HCT116 (cell line): ENCODE results near the gene TMEM217.

Experiments used
- ATF3 ChIP-seq: IDR thresholded peaks from 2 replicates; pipeline ENCODE4 v1.6.1; 2012
- EZH2phosphoT487 ChIP-seq: fragments of 200-600 bp; IDR thresholded peaks from 2 replicates; pipeline ENCODE4 v1.6.1; 2018; ENCODE audit warnings: antibody characterized with exemption, borderline replicate concordance
- FOSL1 ChIP-seq: IDR thresholded peaks from 2 replicates; pipeline ENCODE4 v1.6.1; 2012; ENCODE audit warnings: low read depth
- POLR2A ChIP-seq: IDR thresholded peaks from 2 replicates; pipeline ENCODE4 v1.7.0; 2011; ENCODE audit warnings: borderline replicate concordance; ENCODE audit not compliant: insufficient read depth, insufficient read length; ENCODE audit errors: extremely low read depth
- REST ChIP-seq: IDR thresholded peaks from 2 replicates; pipeline ENCODE4 v1.6.1; 2012; ENCODE audit warnings: low read depth
- TCF7L2 ChIP-seq: IDR thresholded peaks from 2 replicates; pipeline ENCODE4 v1.7.0; 2011; ENCODE audit warnings: borderline replicate concordance, inconsistent platforms; ENCODE audit not compliant: insufficient read depth, insufficient read length; ENCODE audit errors: extremely low read depth
- TF ChIP-seq, protein P1 (sequence below), 3 experiments: fragments of 200-600 bp in 1 of 3; sonication (generic) in 1 of 3; IDR thresholded peaks in 2 of 3; conservative IDR thresholded peaks in 1 of 3; 2 replicates each; pipeline ENCODE4 v1.5.1; 2012 to 2017; ENCODE audit warnings: low read depth in 2 of 3, low read length in 2 of 3, antibody characterized with exemption in 1 of 3, borderline replicate concordance in 1 of 3, control low read depth in 1 of 3, mild to moderate bottlenecking in 1 of 3, mixed read lengths in 1 of 3, mixed run types in 1 of 3, moderate library complexity in 1 of 3; ENCODE audit not compliant: insufficient read depth in 1 of 3
- TF ChIP-seq, protein P2 (sequence below): IDR thresholded peaks from 2 replicates; pipeline ENCODE4 v1.6.1; 2012

DNA sequence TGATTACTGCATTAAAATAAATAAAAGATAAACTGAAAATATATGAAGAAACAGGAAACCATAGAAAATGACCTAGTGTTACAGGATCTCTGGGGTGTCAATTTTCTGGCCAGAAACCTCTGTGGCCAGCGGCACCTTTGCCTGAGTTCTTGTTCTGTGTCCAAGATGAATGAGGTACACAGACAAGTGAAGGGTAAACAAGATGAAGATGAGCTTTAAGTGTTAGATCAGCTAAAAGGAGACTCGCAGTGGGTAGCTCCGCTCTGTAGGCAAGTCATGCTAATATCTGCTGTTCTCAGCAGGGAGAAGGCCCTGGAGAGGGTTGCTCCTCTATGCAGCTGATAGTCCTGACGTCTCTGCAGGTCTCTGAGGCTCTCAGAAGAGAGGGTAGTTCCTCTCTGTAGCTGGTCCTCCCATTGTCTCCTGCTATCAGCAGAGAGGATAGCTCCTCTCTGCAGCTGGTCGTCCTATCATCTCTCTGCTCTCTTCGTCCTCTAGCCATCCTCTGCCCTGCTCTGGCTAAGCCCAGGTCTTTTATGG is 36.3 kb downstream of the TMEM217 start:
- TF ChIP-seq, protein P1, sequence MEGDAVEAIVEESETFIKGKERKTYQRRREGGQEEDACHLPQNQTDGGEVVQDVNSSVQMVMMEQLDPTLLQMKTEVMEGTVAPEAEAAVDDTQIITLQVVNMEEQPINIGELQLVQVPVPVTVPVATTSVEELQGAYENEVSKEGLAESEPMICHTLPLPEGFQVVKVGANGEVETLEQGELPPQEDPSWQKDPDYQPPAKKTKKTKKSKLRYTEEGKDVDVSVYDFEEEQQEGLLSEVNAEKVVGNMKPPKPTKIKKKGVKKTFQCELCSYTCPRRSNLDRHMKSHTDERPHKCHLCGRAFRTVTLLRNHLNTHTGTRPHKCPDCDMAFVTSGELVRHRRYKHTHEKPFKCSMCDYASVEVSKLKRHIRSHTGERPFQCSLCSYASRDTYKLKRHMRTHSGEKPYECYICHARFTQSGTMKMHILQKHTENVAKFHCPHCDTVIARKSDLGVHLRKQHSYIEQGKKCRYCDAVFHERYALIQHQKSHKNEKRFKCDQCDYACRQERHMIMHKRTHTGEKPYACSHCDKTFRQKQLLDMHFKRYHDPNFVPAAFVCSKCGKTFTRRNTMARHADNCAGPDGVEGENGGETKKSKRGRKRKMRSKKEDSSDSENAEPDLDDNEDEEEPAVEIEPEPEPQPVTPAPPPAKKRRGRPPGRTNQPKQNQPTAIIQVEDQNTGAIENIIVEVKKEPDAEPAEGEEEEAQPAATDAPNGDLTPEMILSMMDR (IDR thresholded peaks at IDR 0.05 in 2 of 3, conservative IDR thresholded peaks at IDR 0.05 in 1 of 3; ENCODE audit: borderline replicate concordance in 1 of 3, insufficient read depth in 1 of 3, low read depth in 2 of 3, low read length in 2 of 3): no peak
- no peak for TF ChIP-seq FOSL1
- TF ChIP-seq EZH2phosphoT487: no peak
- TF ChIP-seq POLR2A: no peak
- TF ChIP-seq ATF3: no peak
- no peak for TF ChIP-seq REST
- TF ChIP-seq TCF7L2: no peak
- TF ChIP-seq, protein P2, sequence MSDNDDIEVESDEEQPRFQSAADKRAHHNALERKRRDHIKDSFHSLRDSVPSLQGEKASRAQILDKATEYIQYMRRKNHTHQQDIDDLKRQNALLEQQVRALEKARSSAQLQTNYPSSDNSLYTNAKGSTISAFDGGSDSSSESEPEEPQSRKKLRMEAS: no peak
